Left ventricle myocardium inferior (tissue), 1 donor: ENCODE measurements around the gene PRR4. TPM values are rescaled to one million over a fixed set of nuclear protein-coding genes. Genes with fewer than 3 reads are reported as not detected.

Experiments used
- DNase-seq: peaks from one replicate; pipeline ENCODE4 v3.0.0-alpha.2; 2020
- H3K27ac ChIP-seq: fragments of 200-600 bp; replicated peaks from 2 replicates; pipeline ENCODE4 v1.8.0; 2021
- H3K27me3 ChIP-seq: fragments of 200-600 bp; 2 replicates; pipeline ENCODE4 v1.8.0; 2021; ENCODE audit warnings: low read depth
- H3K36me3 ChIP-seq: fragments of 200-600 bp; 2 replicates; pipeline ENCODE4 v1.8.0; 2021
- H3K4me1 ChIP-seq: fragments of 200-600 bp; 2 replicates; pipeline ENCODE4 v1.8.0; 2021
- H3K4me3 ChIP-seq: fragments of 200-600 bp; 2 replicates; pipeline ENCODE4 v1.8.0; 2021; ENCODE audit warnings: mild to moderate bottlenecking, moderate library complexity
- H3K9me3 ChIP-seq: fragments of 200-600 bp; replicated peaks from 2 replicates; pipeline ENCODE4 v1.8.0; 2021
- CTCF ChIP-seq: fragments of 200-600 bp; IDR thresholded peaks from 2 replicates; pipeline ENCODE4 v1.8.0; 2021; ENCODE audit warnings: antibody characterized with exemption, mild to moderate bottlenecking, borderline replicate concordance
- intact Hi-C: fragments of 100-400 bp; cut with micrococcal nuclease; formaldehyde crosslinking; loops from one replicate; pipeline ENCODE4 v1.11.0; 2022
- total RNA-seq: library from RNA; stranded (reverse); fragmentation: NEBNext Ultra II Directional; extraction: Animal tissue kit (Norgen Biotek cat#: 25700); gene quantifications from one replicate; pipeline ENCODE4 v1.2.1, GENCODE V29; 2021
- donor health status: DM: no; HTN: yes; CAD: no; lungs with severe emphysema.

PRR4 gene
- total RNA-seq, 1 donor from 2014 or later, result 1.2 TPM

GRCh38 chr12:10826258-10826657 is 23.0 kb downstream of the PRR4 start, which contains the start of gene TAS2R10:
TAS2R10 (minus strand) TSS chr12:10826358; CDS start chr12:10826269, 89 bp downstream.
- Histone ChIP-seq H3K27ac (no peak within 1 kb of the TSS), H3K27me3 (no peaks in the 10 kb centered on the region), H3K9me3 (no peaks in the 10 kb centered on the region), H3K4me1 (no peaks in the 10 kb centered on the region), H3K36me3 (no peaks in the 10 kb centered on the region), H3K4me3 (no peak within 1 kb of the TSS)
- TF ChIP-seq CTCF, result no peak
- no peak for DNase-seq
- intact Hi-C loops, result no loop called here

GRCh38 chr12:10824957-10825356 is 24.3 kb downstream of the PRR4 start:
- no peak overlapping the region for H3K4me3 ChIP-seq
- no peak for DNase-seq
- H3K27ac ChIP-seq, result no peak overlapping the region
- H3K36me3 ChIP-seq, result no peaks in the 10 kb centered on the region
- intact Hi-C loops, result no loop called here
- H3K27me3 ChIP-seq, result no peaks in the 10 kb centered on the region
- no peaks in the 10 kb centered on the region for H3K4me1 ChIP-seq
- no peaks in the 10 kb centered on the region for H3K9me3 ChIP-seq
- no peak for TF ChIP-seq CTCF

GRCh38 chr12:10811883-10812536 is 37.3 kb downstream of the PRR4 start:
- no peaks in the 10 kb centered on the region for H3K27me3 ChIP-seq
- peaks cover 13% of the 10 kb centered on the region for H3K9me3 ChIP-seq
- no peaks in the 10 kb centered on the region for H3K4me1 ChIP-seq
- H3K36me3 ChIP-seq, result no peaks in the 10 kb centered on the region
- intact Hi-C loops, result no loop called here
- TF ChIP-seq CTCF, result no peak
- no peak for DNase-seq
- no peak overlapping the region for H3K4me3 ChIP-seq
- no peak overlapping the region for H3K27ac ChIP-seq

GRCh38 chr12:10810068-10810467 is 39.2 kb downstream of the PRR4 start, which contains the start of gene TAS2R9:
TAS2R9 (minus strand) TSS chr12:10810168; CDS start chr12:10810075, 93 bp downstream.
- no peak within 1 kb of the TSS for H3K27ac ChIP-seq
- H3K36me3 ChIP-seq, result no peaks in the 10 kb centered on the region
- no peaks in the 10 kb centered on the region for H3K4me1 ChIP-seq
- H3K9me3 ChIP-seq, result peaks cover 5% of the 10 kb centered on the region
- no peaks in the 10 kb centered on the region for H3K27me3 ChIP-seq
- no peak for TF ChIP-seq CTCF
- intact Hi-C loops, result no loop called here
- H3K4me3 ChIP-seq, result no peak within 1 kb of the TSS
- no peak for DNase-seq

- Histone ChIP-seq H3K27ac (no peak within 1 kb of the TSS), H3K4me1 (no peaks in the 10 kb centered on the region), H3K4me3 (no peak within 1 kb of the TSS), H3K9me3 (no peaks in the 10 kb centered on the region), H3K27me3 (no peaks in the 10 kb centered on the region), H3K36me3 (no peaks in the 10 kb centered on the region)
- DNase-seq, result no peak
- no peak for TF ChIP-seq CTCF
- intact Hi-C loops, result no loop called here
Observed at GRCh38 chr12:10807186-10807585, 42.1 kb downstream of the PRR4 start, which contains the start of gene TAS2R8. TAS2R8 (minus strand) TSS chr12:10807286; CDS start chr12:10806980, 306 bp downstream.
